Amygdala (tissue), 56 donors: ENCODE data around the gene IL17B.

Experiments used
- DNase-seq, 56 donors: peaks; one replicate each; lab custom pipeline; 2025; lab: John Stamatoyannopoulos, UW

Gene IL17B

DNA sequence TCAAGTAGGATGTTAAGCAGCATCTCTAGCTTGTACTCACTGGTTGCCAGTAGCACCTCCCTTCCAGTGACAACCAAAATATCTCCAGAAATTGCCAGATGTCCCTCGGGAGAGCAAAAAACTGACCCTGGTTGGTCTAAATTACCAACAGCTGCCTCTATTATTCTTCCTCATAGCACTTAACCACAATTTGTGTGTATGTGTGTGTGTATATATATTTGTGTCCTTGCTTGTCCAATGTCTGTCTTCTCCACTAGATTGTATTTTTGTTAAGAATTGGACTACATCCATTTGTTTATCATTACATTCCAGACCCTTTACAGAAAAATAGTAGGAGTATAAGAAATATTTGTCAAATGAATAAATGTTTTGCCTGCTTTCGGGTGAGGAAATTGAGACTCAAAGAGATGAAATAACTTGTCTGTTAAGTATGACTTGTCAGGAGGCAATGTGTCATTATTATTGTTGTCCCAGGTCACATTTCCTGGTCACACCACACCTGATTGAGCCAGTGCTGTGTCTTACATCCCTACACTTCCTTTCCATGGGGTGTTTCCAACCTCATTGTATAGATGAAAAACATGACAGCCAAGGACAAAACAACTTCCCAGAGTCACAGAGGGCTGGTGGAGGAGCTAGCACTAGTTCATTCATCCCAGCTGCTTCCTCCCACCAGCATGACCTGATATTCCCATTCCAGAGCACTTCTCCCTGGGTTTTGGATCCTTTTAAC, 45.2 kb downstream of the IL17B start:
- DNase-seq, result no peak

DNA sequence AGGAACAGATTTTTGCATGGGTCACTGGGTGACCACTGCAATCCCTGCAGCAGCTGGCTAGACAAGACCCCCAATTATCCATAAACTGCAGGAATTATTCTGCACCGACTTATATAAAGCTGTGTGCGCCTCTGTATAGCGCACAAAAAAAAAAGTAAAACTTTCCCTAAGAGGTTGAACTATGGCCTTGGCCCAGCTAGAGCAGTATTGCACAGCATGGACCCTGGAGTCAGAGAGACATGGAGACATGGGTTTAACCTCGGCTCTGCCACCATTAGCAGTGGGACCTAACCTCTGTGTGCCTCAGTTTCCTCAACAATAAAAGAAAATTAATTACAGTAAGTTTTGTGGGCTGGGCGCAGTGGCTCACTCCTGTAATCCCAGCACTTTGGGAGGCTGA, 50.9 kb downstream of the IL17B start:
- DNase-seq, result no peak

DNA sequence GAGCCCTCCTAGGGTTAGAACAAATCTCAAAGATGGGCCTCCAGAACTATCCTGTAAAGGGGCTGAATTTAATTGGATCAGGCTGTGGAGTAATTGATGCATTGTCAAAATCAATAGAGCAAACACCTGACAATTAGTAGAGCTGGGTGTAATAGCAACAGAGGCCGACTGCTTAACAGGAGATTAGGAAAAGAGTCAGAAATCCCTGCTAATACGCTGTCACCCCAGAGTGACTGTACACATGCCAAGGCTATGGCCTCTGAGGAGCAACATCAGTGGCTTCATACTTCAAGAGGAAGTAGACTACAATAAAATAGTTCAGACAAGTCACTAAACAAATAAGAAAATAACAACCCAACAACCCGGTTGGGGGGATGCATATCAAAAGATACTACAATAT, 52.5 kb downstream of the IL17B start:
- DNase-seq, result no peak

DNA sequence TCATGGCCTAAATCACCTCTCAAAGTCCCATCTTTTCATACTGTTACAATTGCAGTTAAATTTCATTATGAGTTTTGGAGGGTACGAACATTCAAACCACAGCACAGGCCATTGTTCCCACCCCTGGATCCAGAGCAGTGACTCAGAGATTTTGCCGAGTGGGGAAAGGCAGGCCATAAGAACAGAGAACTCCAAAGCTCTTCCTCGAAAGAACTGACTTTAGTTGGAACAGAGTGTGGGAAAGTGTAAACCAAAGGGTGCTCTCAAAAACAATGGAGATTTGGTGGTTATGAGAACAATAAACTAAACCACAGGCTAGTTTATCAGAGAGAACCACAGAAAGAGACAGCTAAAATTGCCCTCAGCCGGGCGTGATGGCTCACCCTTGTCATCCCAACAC, 53.2 kb downstream of the IL17B start:
- no peak for DNase-seq

DNA sequence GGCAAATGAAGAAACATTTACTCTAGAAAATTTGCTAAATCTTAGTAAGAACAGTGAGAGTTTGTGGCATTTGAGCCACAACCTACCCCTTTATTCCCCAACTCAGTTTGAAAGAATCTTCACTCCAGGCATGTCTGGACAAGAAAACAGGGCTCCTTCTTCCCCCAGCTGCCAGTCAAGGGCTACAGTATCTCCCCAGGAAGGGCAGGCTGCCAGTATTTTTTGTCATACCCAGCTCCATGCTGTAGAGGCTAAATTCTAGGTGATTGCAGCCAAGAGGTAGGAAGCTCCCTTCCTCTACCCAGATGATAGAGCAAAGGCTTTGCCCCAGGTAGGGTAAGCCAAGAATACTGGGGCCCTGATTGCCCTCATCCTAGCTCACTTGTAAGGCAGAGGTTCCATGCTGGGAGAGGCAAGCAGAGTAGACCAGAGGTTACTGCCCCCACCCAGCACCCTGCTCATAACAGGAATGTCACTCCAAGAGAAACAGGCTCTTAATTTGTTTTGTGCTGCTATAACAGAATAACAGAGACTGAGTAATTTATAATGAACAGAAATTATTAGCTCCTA, 53.8 kb downstream of the IL17B start:
- no peak for DNase-seq

DNA sequence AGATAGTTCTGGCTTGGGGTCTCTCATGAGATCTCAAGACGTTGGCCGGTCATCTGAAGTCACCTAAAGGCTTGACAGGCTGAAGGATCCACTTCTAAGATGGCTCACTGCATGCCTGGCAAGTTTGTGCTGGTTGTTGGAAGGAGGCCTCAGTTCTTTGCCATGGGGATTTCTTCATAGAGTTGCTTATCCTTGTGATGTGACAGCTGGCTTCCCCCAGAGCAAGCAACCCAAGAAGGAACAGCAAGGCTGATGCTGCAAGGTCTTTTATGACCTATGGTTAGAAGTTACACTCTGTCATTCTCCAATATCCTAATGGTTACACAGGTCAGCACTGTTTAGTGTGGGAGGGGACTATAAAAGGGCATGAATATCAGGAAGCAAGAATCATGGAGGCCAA, 54.5 kb downstream of the IL17B start:
- no peak for DNase-seq
